Testis (tissue), 2 donors: ENCODE data around the gene RFX2.

Source experiments
- CTCF ChIP-seq, 3 experiments: fragments of 450-650 bp in 2 of 3; fragments of 200-600 bp in 1 of 3; sonication (generic) in 1 of 3; IDR thresholded peaks; one replicate each; pipeline ENCODE4 v1.5.1; 2016 to 2019; ENCODE audit warnings: antibody characterized with exemption in 3 of 3, mild to moderate bottlenecking in 2 of 3, moderate library complexity in 1 of 3
- POLR2A ChIP-seq: fragments of 450-650 bp; IDR thresholded peaks from one replicate; pipeline ENCODE4 v1.6.1; 2017; ENCODE audit warnings: antibody characterized with exemption, mild to moderate bottlenecking, moderate library complexity

GRCh38 chr19:6103217-6103644 lies 7.1 kb downstream of the RFX2 start:
- TF ChIP-seq CTCF (IDR thresholded peaks at IDR 0.05) (no peak), POLR2A (no peak)
